Activated CD4-positive, alpha-beta T cell treated with anti-CD3 and anti-CD28 coated beads for 36 hours (primary cell): ENCODE results near the gene CASKIN1. TPM values are rescaled to one million over a fixed set of nuclear protein-coding genes. Genes with fewer than 3 reads are reported as not detected.
"Not testable (repeated sequence)": the region's sequence is repeated elsewhere in the genome, so short reads cannot be mapped to it uniquely, and the experiment has no call there.

Experiments
- ATAC-seq: fragments of 200-7000 bp; cut with Tn5 transposase; one replicate; pipeline ENCODE4 v1.10.0; 2021; ENCODE audit warnings: mild to moderate bottlenecking, moderate library complexity
- CTCF ChIA-PET: fragments of 350-600 bp; sonication (Branson Sonifier 250); formaldehyde crosslinking; loops from one replicate; lab custom pipeline; 2021; ENCODE audit warnings: antibody characterized with exemption; lab: Charles Lee
- POLR2A ChIA-PET: fragments of 350-600 bp; sonication (Branson Sonifier 250); formaldehyde crosslinking; loops from one replicate; lab custom pipeline; 2021; ENCODE audit warnings: antibody characterized with exemption, inconsistent platforms; lab: Charles Lee
- DNase-seq: peaks from one replicate; pipeline ENCODE4 v3.0.0-alpha.2; 2020
- H3K27ac Mint-ChIP-seq: one replicate; pipeline ENCODE4 v1.8.0; 2021; ENCODE audit warnings: mixed read lengths
- H3K27me3 Mint-ChIP-seq: one replicate; pipeline ENCODE4 v1.8.0; 2021; ENCODE audit warnings: mixed read lengths
- H3K36me3 Mint-ChIP-seq: one replicate; pipeline ENCODE4 v1.8.0; 2021; ENCODE audit warnings: low read depth, mixed read lengths
- H3K4me1 Mint-ChIP-seq: one replicate; pipeline ENCODE4 v1.8.0; 2021; ENCODE audit warnings: mixed read lengths
- H3K4me3 Mint-ChIP-seq: one replicate; pipeline ENCODE4 v1.8.0; 2021; ENCODE audit warnings: mild to moderate bottlenecking, moderate library complexity, mixed read lengths
- H3K9me3 Mint-ChIP-seq: one replicate; pipeline ENCODE4 v1.8.0; 2021; ENCODE audit warnings: low read depth, mixed read lengths
- intact Hi-C, 2 experiments: fragments of 100-400 bp; cut with DNase I in 1 of 2; cut with micrococcal nuclease in 1 of 2; formaldehyde crosslinking; loops; one replicate each; pipeline versions ENCODE4 v1.14.2 to v1.15.1; 2022 to 2024; cut with DNase I, micrococcal nuclease
- total RNA-seq, 2 experiments: library from RNA; stranded (reverse); gene quantifications; one replicate each; pipeline ENCODE4 v1.2.3, GENCODE V29; 2021

Gene CASKIN1
- total RNA-seq, 2 experiments from 2014 or later: 0.98 to 1.3 TPM

- Mint-ChIP-seq H3K9me3 (no peaks in the 10 kb centered on the region), H3K27me3 (no peaks in the 10 kb centered on the region), H3K36me3 (no peaks in the 10 kb centered on the region), H3K27ac (no peak overlapping the region), H3K4me3 (no peak overlapping the region), H3K4me1 (peaks cover 2% of the 10 kb centered on the region)
- intact Hi-C loops: loop anchor here (5.0 to 10.0 kb wide), 3 partner anchors 137 to 282 kb away; partner anchors contain the start of gene ZNF598 (in 1 of the 2)
- ChIA-PET POLR2A (interaction anchor here (1.0 kb wide), 1 partner anchor 10 kb away, joined by 3 read pairs; no protein-coding TSS in a partner anchor), CTCF (interaction anchor here (1.0 kb wide), 1 partner anchor 140 kb away, joined by 3 read pairs; no protein-coding TSS in a partner anchor)
- DNase-seq (no peak), ATAC-seq (no peak)
Measured at GRCh38 chr16:2143878-2144485, 52.4 kb downstream of the CASKIN1 start.

- POLR2A ChIA-PET: interaction anchor here (1.0 kb wide), 1 partner anchor 11 kb away, joined by 3 read pairs; no protein-coding TSS in a partner anchor
- no peak overlapping the region for H3K27ac Mint-ChIP-seq
- H3K9me3 Mint-ChIP-seq: no peaks in the 10 kb centered on the region
- intact Hi-C loops: loop anchor here (5.0 to 10.0 kb wide), 3 partner anchors 136 to 281 kb away; partner anchors contain the start of gene ZNF598 (in 1 of the 2)
- peak; percentile 33 for ATAC-seq
- H3K4me3 Mint-ChIP-seq: no peak overlapping the region
- peaks cover 2% of the 10 kb centered on the region for H3K4me1 Mint-ChIP-seq
- DNase-seq: peak; percentile 32
- CTCF ChIA-PET: interaction anchor here (1.0 kb wide), 2 partner anchors 12 to 139 kb away, joined by 3 to 4 read pairs; partner anchors contain the start of gene TRAF7
- H3K36me3 Mint-ChIP-seq: no peaks in the 10 kb centered on the region
- no peaks in the 10 kb centered on the region for H3K27me3 Mint-ChIP-seq
Measured at GRCh38 chr16:2142942-2143877, 53.2 kb downstream of the CASKIN1 start.

- peak within 1 kb of the TSS; percentile 88 for H3K27ac Mint-ChIP-seq
- not testable (repeated sequence) for H3K4me1 Mint-ChIP-seq, H3K27me3 Mint-ChIP-seq, H3K9me3 Mint-ChIP-seq, H3K36me3 Mint-ChIP-seq
- intact Hi-C loops: loop anchor here in 1 of 2 experiments (1.0 to 5.0 kb wide), 5 partner anchors 19 to 194 kb away; partner anchors contain the start of genes MSRB1 and TRAF7
- H3K4me3 Mint-ChIP-seq: peak within 1 kb of the TSS; percentile 82
- ChIA-PET POLR2A (interaction anchor here (0.6 to 0.8 kb wide), 3 partner anchors 17 to 171 kb away, joined by 3 to 9 read pairs (median 4); partner anchors contain the start of genes RPS2 and TRAF7), CTCF (interaction anchor here (0.6 to 1.0 kb wide), 4 partner anchors 89 to 361 kb away, joined by 3 to 4 read pairs (median 4); partner anchors contain the start of genes NTHL1 and TSC2)
- ATAC-seq: peak; percentile 63
- peak; percentile 99 for DNase-seq
Measured at GRCh38 chr16:2135770-2136490, 60.5 kb downstream of the CASKIN1 start, which contains the start of gene PKD1. Gene PKD1 (minus strand): TSS chr16:2135898. CDS start chr16:2135689, 209 bp downstream.

- H3K27me3 Mint-ChIP-seq, H3K9me3 Mint-ChIP-seq, H3K36me3 Mint-ChIP-seq, CTCF ChIA-PET, H3K27ac Mint-ChIP-seq, H3K4me1 Mint-ChIP-seq, POLR2A ChIA-PET, ATAC-seq: not testable (repeated sequence)
- peak; percentile 43 for DNase-seq
- intact Hi-C loops: loop anchor here in 1 of 2 experiments (5.0 kb wide), 1 partner anchor 193 kb away; the partner anchor contains the start of gene MSRB1
- H3K4me3 Mint-ChIP-seq: peak overlapping the region; percentile 76
Measured at GRCh38 chr16:2135071-2135470, 61.3 kb downstream of the CASKIN1 start.

- intact Hi-C loops, H3K4me3 Mint-ChIP-seq, CTCF ChIA-PET: not testable (repeated sequence)
Measured at GRCh38 chr16:2133797-2134196, 62.6 kb downstream of the CASKIN1 start.

GRCh38 chr16:2129890-2130447, 66.4 kb downstream of the CASKIN1 start:
- H3K4me3 Mint-ChIP-seq, intact Hi-C loops, H3K27ac Mint-ChIP-seq, ATAC-seq, H3K27me3 Mint-ChIP-seq, DNase-seq, H3K9me3 Mint-ChIP-seq, H3K36me3 Mint-ChIP-seq, CTCF ChIA-PET, POLR2A ChIA-PET: not testable (repeated sequence)
- H3K4me1 Mint-ChIP-seq: peaks cover 19% of the 10 kb centered on the region

More at GRCh38 chr16:2133797-2134196, 62.6 kb downstream of the CASKIN1 start:
- H3K27ac Mint-ChIP-seq, POLR2A ChIA-PET, DNase-seq, H3K4me1 Mint-ChIP-seq, ATAC-seq, H3K9me3 Mint-ChIP-seq, H3K36me3 Mint-ChIP-seq, H3K27me3 Mint-ChIP-seq: not testable (repeated sequence)

GRCh38 chr16:2129251-2129650, 67.2 kb downstream of the CASKIN1 start:
- ATAC-seq, H3K9me3 Mint-ChIP-seq, POLR2A ChIA-PET, CTCF ChIA-PET, H3K27ac Mint-ChIP-seq, H3K27me3 Mint-ChIP-seq, H3K36me3 Mint-ChIP-seq, DNase-seq, intact Hi-C loops: not testable (repeated sequence)
- H3K4me1 Mint-ChIP-seq: peaks cover 19% of the 10 kb centered on the region
- peak overlapping the region; percentile 65 for H3K4me3 Mint-ChIP-seq

- DNase-seq: peak; percentile 32
- H3K4me3 Mint-ChIP-seq, intact Hi-C loops, H3K27ac Mint-ChIP-seq, POLR2A ChIA-PET, CTCF ChIA-PET, H3K9me3 Mint-ChIP-seq, ATAC-seq, H3K36me3 Mint-ChIP-seq, H3K27me3 Mint-ChIP-seq: not testable (repeated sequence)
- H3K4me1 Mint-ChIP-seq: peaks cover 19% of the 10 kb centered on the region
Measured at GRCh38 chr16:2127630-2128280, 68.7 kb downstream of the CASKIN1 start.
